ENCODE data around the gene ZNF654. TPM values are rescaled to one million over a fixed set of nuclear protein-coding genes. Genes with fewer than 3 reads are reported as not detected.

ZNF654 gene
- polyA plus RNA-seq, 12 donors = 9.9 to 15.3 (median 12.7) TPM; not detected in 1

Other genes with a start within 250 kb of the ZNF654 start
- 100 to 1,000 TPM in 3 of 12 donors, 10 to 100 TPM in 8, not detected in 1; 68.4 to 115 (median 91.2) TPM for gene CGGBP1, start 250 bp upstream of the ZNF654 start, polyA plus RNA-seq (ENCODE audit: insufficient read length in 12 of 12)
- 10 to 100 TPM in 11 of 12 donors, not detected in 1; 14.6 to 24.5 (median 20.2) TPM for gene C3orf38, start 90.7 kb downstream of the ZNF654 start, polyA plus RNA-seq (ENCODE audit: insufficient read length in 12 of 12)